GM18502 (cell line): Measurements from ENCODE around the gene DGKD.

Experiments used
- ATAC-seq: cut with Tn5 transposase; IDR thresholded peaks from one replicate; pipeline ENCODE4 v1.9.1; 2021; ENCODE audit warnings: mild to moderate bottlenecking; ENCODE audit not compliant: unreplicated experiment, poor library complexity

The DGKD gene

GRCh38 chr2:233453916-233454315 is 99.6 kb downstream of the DGKD start:
- ATAC-seq: no peak

GRCh38 chr2:233455006-233455405 is 100.7 kb downstream of the DGKD start:
- ATAC-seq: no peak

DNA sequence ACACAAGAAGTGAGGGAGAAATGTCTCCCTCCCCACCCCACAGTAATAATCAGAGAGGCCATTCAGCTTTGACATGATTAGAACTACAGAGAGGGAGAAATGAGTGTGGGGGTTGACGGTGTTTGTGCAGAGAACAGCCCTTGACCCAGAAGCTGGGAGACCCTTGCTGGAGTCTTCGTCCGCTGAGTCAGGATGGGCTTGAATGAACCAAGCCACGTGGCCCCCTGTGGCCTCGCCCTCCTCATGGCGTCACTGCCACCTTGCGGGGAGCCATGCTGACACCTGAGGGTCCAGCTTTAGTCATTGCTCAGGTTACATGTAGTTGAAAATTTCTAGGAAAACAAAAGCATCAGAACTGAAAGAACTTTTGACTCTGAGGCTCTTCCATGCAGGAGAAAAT is 101.2 kb downstream of the DGKD start:
- no peak for ATAC-seq

GRCh38 chr2:233456111-233456510 is 101.8 kb downstream of the DGKD start:
- ATAC-seq: no peak

DNA sequence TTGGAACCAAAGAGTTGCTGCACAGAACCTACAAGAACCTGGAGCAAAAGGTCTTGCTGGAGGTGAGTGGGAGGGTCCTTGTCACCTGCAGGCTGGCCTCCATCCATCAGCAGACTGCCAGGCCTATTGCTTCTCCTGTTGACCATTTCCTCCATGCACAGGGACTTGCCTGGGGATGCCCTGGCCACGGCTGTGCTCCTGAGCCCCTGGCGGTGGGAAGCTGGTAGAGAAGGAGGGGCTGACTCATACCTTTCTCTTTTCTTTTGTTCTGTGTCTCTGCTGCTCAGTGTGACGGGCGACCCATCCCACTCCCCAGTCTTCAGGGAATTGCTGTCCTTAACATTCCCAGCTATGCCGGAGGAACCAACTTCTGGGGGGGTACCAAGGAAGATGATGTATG is 102.6 kb downstream of the DGKD start:
- ATAC-seq: no peak

DNA sequence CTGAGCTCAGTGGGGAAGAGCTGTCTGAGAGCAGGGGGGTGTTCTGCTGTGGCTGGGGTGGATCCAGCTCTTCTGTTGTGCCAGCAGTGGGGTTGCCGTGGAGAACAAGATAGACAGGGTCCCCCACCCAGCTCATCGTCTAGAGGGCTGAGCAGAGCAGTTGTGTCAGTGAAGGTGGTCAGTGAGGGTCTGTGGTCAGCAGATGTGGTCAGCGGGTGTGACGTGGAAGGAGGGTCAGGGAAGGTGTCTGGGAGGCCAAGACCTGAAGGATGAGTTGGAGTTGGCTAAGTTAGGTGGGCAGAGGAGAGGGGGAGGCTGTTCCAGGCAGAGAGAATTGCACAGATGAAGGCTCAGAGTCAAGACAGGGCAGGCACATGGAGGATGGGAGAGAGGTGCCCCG is 103.1 kb downstream of the DGKD start:
- ATAC-seq: no peak

GRCh38 chr2:233458031-233458610 is 103.8 kb downstream of the DGKD start:
- ATAC-seq: no peak

DNA sequence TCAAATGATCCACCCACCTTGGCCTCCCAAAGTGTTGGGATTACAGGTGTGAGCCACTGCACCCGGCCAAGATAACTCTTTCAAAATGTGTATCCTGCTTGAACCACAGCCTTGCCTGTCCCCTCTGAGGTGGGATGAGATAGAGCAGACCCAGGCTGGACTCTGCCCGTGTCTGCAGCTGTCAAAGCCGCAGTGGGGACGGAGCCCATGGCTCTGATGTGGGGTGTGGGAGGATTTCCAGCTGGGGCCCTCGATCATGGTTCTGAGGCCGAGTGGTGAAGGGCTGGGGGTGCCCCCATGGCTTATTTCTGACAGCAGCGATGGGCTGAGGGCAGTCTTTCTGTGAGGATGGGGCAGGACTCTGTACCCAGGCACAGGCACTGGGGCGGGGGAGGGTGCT is 104.5 kb downstream of the DGKD start:
- no peak for ATAC-seq

GRCh38 chr2:233459426-233459825 is 105.1 kb downstream of the DGKD start:
- no peak for ATAC-seq

- ATAC-seq: no peak
Measured at GRCh38 chr2:233460726-233461441, 106.6 kb downstream of the DGKD start.

DNA sequence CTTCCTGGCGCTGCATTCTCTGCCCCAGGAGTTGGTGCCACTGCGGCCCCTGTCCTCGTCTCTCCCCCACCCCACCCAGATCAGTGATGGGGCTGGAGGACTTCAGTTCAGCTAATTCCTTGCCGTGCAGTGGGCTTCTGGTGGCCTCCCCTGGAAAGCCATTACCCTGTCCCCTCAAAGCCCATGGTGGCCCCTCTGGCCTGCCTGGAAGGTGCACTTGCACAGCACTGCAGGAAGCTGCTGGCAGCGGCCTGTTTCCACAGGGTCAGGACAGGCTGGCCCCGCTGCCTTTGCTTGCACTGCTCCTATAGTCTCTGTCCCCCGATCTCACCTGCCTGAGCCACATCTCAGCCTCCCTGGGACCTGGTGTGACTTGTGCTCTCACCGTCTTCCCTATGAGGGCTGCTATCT is 107.2 kb downstream of the DGKD start:
- ATAC-seq: no peak

GRCh38 chr2:233462202-233462785 is 108.0 kb downstream of the DGKD start:
- no peak for ATAC-seq

DNA sequence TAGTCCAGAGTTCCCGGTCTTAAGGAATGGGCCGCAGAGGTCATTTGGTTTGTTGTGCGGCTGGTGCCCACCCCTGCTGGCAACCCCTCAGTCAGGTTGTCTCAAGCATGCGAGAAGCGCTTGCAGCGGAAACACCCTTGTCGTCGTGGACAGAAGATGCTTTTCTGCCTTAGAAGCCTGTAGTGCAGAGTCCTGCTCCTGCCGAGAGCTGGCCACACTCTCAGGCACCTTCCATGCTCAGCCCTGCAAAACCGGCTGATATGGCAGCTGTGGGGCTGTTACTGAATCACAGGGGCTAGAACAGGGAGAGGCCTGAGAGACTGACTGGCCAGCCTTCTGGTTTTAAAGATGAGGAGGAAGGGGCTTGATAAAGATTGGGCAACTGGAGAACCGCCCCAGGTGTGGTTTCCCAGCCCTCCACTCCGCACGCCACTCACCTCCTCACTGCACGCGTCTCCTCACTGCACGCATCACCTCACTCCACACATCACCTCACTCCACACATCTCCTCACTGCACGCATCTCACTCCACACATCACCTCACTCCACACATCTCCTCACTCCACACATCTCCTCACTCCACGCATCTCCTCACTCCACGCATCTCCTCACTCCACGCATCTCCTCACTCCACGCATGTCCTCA is 108.7 kb downstream of the DGKD start:
- no peak for ATAC-seq

GRCh38 chr2:233463586-233463985 is 109.3 kb downstream of the DGKD start:
- ATAC-seq: no peak

GRCh38 chr2:233464056-233464455 is 109.8 kb downstream of the DGKD start:
- no peak for ATAC-seq

GRCh38 chr2:233464531-233465240 is 110.4 kb downstream of the DGKD start:
- no peak for ATAC-seq

DNA sequence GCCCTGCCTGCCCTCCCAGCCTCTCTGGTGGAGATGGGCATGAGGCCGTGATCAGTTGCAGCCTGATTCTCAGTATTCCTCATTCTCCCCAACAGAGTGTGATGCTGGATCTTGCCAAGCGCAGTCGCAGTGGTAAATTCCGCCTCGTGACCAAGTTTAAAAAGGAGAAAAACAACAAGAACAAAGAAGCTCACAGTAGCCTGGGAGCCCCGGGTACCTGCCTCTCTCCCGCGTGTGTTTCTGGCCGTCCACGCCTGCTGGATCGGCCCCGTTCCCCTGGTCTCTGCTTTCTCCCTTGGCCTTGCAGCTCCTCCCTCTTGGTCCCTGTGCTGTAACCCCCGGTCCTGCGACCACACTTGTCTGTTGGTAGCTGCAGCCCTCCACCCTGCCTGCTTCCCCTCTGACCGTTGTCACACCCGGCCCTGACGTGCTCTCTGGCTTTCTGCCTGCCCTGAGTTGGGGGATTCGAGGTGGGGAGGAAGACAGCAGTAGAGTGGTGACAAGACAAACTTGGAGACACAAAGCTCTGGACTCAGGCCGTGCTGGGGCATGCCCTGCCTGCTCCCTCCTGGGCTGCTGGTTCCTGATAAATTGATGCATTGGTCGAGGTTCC is 112.8 kb downstream of the DGKD start:
- no peak for ATAC-seq

DNA sequence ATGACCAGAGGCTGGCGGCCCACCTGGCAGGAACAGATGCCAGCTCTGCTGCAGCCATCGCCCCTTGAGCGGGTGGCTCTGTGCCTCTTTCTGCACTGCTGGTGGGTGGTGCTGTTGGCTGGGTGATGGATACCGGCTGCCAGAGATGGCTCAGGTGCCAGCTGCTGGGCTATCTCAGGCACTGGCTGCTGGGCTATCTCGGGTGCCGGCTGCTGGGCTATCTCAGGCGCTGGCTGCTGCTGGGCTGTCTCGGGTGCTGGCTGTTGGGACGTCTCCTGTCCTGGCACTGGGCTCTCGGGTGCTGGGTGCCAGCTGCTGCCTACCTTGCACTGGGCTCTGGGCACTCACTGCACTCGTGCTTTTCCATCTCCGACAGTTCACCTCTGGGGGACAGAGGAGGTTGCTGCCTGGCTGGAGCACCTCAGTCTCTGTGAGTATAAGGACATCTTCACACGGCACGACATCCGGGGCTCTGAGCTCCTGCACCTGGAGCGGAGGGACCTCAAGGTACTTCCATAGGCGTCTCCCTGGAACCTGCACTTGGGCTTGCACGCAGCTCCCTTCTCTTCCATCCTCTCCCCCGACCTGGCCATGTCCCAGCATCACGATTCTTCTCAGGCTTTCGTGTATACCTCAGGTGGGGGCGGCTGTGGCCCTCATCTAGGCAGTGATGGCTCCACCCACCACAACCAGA is 113.9 kb downstream of the DGKD start:
- ATAC-seq: no peak

DNA sequence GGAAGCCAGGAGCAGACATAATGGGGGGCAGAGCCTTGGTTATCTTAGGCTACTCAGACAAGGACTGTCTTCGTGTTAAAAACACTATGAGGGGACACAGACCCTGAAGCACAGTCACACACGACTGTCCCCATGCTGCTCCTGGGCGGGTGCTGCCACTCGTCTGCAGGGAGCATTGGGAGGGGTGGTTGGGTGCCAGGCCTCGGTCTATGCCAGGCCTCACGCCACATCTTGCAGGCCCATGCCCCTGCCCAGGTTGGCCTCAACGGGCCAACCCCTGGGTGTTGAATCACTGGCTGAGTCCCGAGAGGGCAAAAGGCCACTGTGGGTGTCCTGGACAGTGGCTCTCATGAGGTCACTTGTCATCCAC is 114.4 kb downstream of the DGKD start:
- no peak for ATAC-seq
